ENCODE data around the gene PCF11.

DNA sequence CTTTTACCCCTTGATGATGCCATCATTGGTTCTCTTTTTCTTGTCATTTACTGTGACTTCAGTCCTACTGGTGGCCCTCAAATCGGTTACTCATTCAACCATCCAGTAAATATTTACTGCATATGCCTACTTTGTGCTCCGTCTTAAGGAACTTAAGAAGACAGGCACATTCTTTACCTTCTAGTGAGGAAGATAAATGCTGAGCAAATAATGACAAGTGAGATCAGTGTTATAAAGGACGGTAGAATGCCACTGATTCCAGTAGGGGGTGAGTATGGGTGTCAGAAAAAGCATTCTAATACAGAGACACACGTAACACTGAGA lies 38.2 kb downstream of the PCF11 start:
- TF ChIP-seq, protein P1, sequence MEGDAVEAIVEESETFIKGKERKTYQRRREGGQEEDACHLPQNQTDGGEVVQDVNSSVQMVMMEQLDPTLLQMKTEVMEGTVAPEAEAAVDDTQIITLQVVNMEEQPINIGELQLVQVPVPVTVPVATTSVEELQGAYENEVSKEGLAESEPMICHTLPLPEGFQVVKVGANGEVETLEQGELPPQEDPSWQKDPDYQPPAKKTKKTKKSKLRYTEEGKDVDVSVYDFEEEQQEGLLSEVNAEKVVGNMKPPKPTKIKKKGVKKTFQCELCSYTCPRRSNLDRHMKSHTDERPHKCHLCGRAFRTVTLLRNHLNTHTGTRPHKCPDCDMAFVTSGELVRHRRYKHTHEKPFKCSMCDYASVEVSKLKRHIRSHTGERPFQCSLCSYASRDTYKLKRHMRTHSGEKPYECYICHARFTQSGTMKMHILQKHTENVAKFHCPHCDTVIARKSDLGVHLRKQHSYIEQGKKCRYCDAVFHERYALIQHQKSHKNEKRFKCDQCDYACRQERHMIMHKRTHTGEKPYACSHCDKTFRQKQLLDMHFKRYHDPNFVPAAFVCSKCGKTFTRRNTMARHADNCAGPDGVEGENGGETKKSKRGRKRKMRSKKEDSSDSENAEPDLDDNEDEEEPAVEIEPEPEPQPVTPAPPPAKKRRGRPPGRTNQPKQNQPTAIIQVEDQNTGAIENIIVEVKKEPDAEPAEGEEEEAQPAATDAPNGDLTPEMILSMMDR (IDR thresholded peaks at IDR 0.05) = no peak
- TF ChIP-seq POLR2AphosphoS5 (IDR thresholded peaks at IDR 0.05) = no peak
- TF ChIP-seq POLR2A (IDR thresholded peaks at IDR 0.05) = no peak
- no peak for TF ChIP-seq EP300 (IDR thresholded peaks at IDR 0.05)

All from sigmoid colon (tissue), 4 donors.